Ectodermal cell (in vitro differentiated cells): ENCODE measurements around the gene SMARCC1.
A peak's percentile ranks its signal among the peaks of the same experiment; 100 is the strongest.

ENCODE experiments used
- H3K27ac ChIP-seq: 2 replicates; pipeline ENCODE4 v1.7.0; 2013; ENCODE audit warnings: mild to moderate bottlenecking, low read depth, low read length; ENCODE audit not compliant: insufficient read depth, poor library complexity, severe bottlenecking
- H3K27me3 ChIP-seq: 2 replicates; pipeline ENCODE4 v1.7.0; 2013; ENCODE audit warnings: mild to moderate bottlenecking, low read length; ENCODE audit not compliant: insufficient read depth, control insufficient read depth, poor library complexity, severe bottlenecking
- H3K36me3 ChIP-seq: one replicate; pipeline ENCODE4 v1.7.0; 2013; ENCODE audit warnings: low read length; ENCODE audit not compliant: control insufficient read depth, insufficient read depth
- H3K4me1 ChIP-seq: one replicate; pipeline ENCODE4 v1.7.0; 2013; ENCODE audit warnings: low read length; ENCODE audit not compliant: control insufficient read depth, insufficient read depth
- H3K4me3 ChIP-seq: 2 replicates; pipeline ENCODE4 v1.7.0; 2013; ENCODE audit warnings: low read depth, low read length, control low read depth; ENCODE audit not compliant: insufficient read depth
- H3K9me3 ChIP-seq: 2 replicates; pipeline ENCODE4 v1.7.0; 2013; ENCODE audit warnings: mild to moderate bottlenecking, low read length, moderate library complexity; ENCODE audit not compliant: control insufficient read depth
- WGBS, 2 experiments: methylation state at CpG; one replicate each; pipeline ENCODE4 v1.1.7; 2013; ENCODE audit warnings: missing lambda C conversion rate in 2 of 2; 5-methylcytosine and 5-hydroxymethylcytosine counted together

Gene SMARCC1

GRCh38 chr3:47581835-47582234 is 199.9 kb downstream of the SMARCC1 start:
- no peaks in the 10 kb centered on the region for H3K4me1 ChIP-seq
- peaks cover 4% of the 10 kb centered on the region for H3K36me3 ChIP-seq
- 87 to 95% methylated on average over 4 of the region's 4 CpGs for WGBS, 2 experiments

GRCh38 chr3:47581422-47581821 is 200.3 kb downstream of the SMARCC1 start:
- 88 to 93% methylated on average over 5 of the region's 5 CpGs for WGBS, 2 experiments
- H3K9me3 ChIP-seq = no peaks in the 10 kb centered on the region
- no peak overlapping the region for H3K27ac ChIP-seq
- no peak overlapping the region for H3K4me3 ChIP-seq
- H3K36me3 ChIP-seq = peaks cover under 1% of the 10 kb centered on the region
- H3K4me1 ChIP-seq = no peaks in the 10 kb centered on the region
- H3K27me3 ChIP-seq = peaks cover 50% of the 10 kb centered on the region

More at GRCh38 chr3:47581835-47582234, 199.9 kb downstream of the SMARCC1 start:
- no peak overlapping the region for H3K4me3 ChIP-seq
- H3K27ac ChIP-seq = no peak overlapping the region
- no peaks in the 10 kb centered on the region for H3K9me3 ChIP-seq
- peaks cover 46% of the 10 kb centered on the region for H3K27me3 ChIP-seq

GRCh38 chr3:47580481-47580880 is 201.2 kb downstream of the SMARCC1 start:
- Histone ChIP-seq H3K27ac (no peak overlapping the region), H3K4me3 (no peak overlapping the region), H3K27me3 (peaks cover 54% of the 10 kb centered on the region), H3K9me3 (no peaks in the 10 kb centered on the region), H3K4me1 (no peaks in the 10 kb centered on the region), H3K36me3 (no peaks in the 10 kb centered on the region)
- WGBS, 2 experiments = 81% methylated on average over 4 of the region's 4 CpGs

GRCh38 chr3:47579875-47580274 is 201.8 kb downstream of the SMARCC1 start:
- no peaks in the 10 kb centered on the region for H3K4me1 ChIP-seq
- no peaks in the 10 kb centered on the region for H3K36me3 ChIP-seq
- peaks cover 54% of the 10 kb centered on the region for H3K27me3 ChIP-seq
- H3K9me3 ChIP-seq = no peaks in the 10 kb centered on the region
- WGBS, 2 experiments = 92% methylated on average over 2 of the region's 2 CpGs
- no peak overlapping the region for H3K27ac ChIP-seq
- H3K4me3 ChIP-seq = no peak overlapping the region

- 5% methylated on average over 121 of the region's 121 CpGs for WGBS, 2 experiments
- no peaks in the 10 kb centered on the region for H3K4me1 ChIP-seq
- no peaks in the 10 kb centered on the region for H3K9me3 ChIP-seq
- peaks cover 54% of the 10 kb centered on the region for H3K27me3 ChIP-seq
- no peak within 1 kb of the TSS for H3K27ac ChIP-seq
- H3K36me3 ChIP-seq = no peaks in the 10 kb centered on the region
- H3K4me3 ChIP-seq = peak within 1 kb of the TSS; percentile 44
Measured at GRCh38 chr3:47578691-47579632, 202.7 kb downstream of the SMARCC1 start, which contains the start of gene CSPG5. TSS of gene CSPG5 (minus strand) at chr3:47578865. CDS start at chr3:47578693, 172 bp downstream.

GRCh38 chr3:47578119-47578632 is 203.5 kb downstream of the SMARCC1 start:
- Histone ChIP-seq H3K4me1 (peaks cover 4% of the 10 kb centered on the region), H3K9me3 (no peaks in the 10 kb centered on the region), H3K27ac (no peak overlapping the region), H3K27me3 (peaks cover 54% of the 10 kb centered on the region), H3K4me3 (peak overlapping the region; percentile 44), H3K36me3 (no peaks in the 10 kb centered on the region)
- WGBS, 2 experiments = 1% methylated on average over 57 of the region's 57 CpGs

GRCh38 chr3:47577583-47578118 is 204.0 kb downstream of the SMARCC1 start:
- Histone ChIP-seq H3K9me3 (no peaks in the 10 kb centered on the region), H3K27ac (no peak overlapping the region), H3K36me3 (no peaks in the 10 kb centered on the region), H3K4me1 (peaks cover 5% of the 10 kb centered on the region), H3K4me3 (peak overlapping the region; percentile 35), H3K27me3 (peaks cover 54% of the 10 kb centered on the region)
- WGBS, 2 experiments = 9 to 10% methylated on average over 48 to 49 of the region's 49 CpGs

- no peak overlapping the region for H3K4me3 ChIP-seq
- H3K27ac ChIP-seq = peak overlapping the region; percentile 26
- H3K27me3 ChIP-seq = peaks cover 25% of the 10 kb centered on the region
- peaks cover 9% of the 10 kb centered on the region for H3K4me1 ChIP-seq
- H3K36me3 ChIP-seq = no peaks in the 10 kb centered on the region
- no peaks in the 10 kb centered on the region for H3K9me3 ChIP-seq
- 84 to 85% methylated on average over 9 of the region's 9 CpGs for WGBS, 2 experiments
Measured at GRCh38 chr3:47573190-47574172, 208.2 kb downstream of the SMARCC1 start.

GRCh38 chr3:47571391-47572175 is 210.1 kb downstream of the SMARCC1 start:
- Histone ChIP-seq H3K4me3 (no peak overlapping the region), H3K27ac (peak overlapping the region; percentile 40), H3K4me1 (peaks cover 9% of the 10 kb centered on the region), H3K27me3 (peaks cover 6% of the 10 kb centered on the region), H3K9me3 (no peaks in the 10 kb centered on the region), H3K36me3 (no peaks in the 10 kb centered on the region)
- WGBS, 2 experiments = 79 to 84% methylated on average over 10 of the region's 10 CpGs
